ENCODE results near the gene GATAD2A. TPM values are rescaled to one million over a fixed set of nuclear protein-coding genes. Genes with fewer than 3 reads are reported as not detected.

Gene GATAD2A
- total and polyA plus RNA-seq, 9 of the 15 experiments (the other 6 are each of a cell fraction or from before 2014, with no cell fraction given), result 2.4 to 226 (median 44.2) TPM

DNA sequence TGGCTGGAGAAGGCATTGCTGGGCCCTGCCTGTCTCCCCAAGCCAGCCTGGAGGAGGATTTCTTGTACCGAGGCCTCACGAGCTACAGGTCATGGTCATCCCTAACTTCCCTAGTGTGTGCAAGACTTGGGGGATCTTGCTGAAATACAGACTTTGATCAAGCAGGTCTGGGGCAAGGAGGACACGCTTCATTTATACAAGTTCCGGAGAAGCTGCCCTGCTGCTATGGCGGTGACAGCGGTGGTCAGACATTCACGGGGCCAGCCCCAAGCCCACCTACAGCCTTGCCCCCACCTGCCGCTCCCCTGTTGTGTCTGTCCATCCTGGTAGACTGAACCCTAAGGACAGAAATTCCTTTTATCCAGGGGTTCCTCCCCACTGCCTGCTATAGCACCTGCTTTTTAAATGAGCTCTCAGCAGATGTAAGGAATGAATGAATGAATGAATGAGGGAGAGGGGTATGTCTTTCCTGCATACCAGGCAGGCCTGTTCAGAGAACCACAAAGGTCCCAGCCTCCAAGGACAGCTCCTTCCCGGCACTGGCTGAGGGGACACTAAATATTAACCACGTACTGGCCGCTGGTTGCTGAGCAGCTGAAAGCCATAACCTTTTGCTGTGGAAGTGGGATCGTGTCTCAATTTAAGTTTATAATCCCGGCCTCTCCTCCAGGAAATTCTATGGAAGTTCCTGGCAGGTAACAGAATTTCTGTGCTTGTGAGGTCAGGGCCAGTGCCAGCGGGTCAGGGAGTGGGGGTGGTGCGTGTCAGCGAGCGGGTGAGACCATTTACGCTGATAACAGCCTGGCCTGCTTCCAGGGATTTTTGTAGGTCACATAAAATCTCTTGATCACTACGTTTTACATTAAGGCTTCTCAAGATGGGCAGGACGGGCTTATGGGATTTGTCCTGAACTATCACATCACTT lies 82.7 kb downstream of the GATAD2A start (continued):
- TF ChIP-seq, protein P1, sequence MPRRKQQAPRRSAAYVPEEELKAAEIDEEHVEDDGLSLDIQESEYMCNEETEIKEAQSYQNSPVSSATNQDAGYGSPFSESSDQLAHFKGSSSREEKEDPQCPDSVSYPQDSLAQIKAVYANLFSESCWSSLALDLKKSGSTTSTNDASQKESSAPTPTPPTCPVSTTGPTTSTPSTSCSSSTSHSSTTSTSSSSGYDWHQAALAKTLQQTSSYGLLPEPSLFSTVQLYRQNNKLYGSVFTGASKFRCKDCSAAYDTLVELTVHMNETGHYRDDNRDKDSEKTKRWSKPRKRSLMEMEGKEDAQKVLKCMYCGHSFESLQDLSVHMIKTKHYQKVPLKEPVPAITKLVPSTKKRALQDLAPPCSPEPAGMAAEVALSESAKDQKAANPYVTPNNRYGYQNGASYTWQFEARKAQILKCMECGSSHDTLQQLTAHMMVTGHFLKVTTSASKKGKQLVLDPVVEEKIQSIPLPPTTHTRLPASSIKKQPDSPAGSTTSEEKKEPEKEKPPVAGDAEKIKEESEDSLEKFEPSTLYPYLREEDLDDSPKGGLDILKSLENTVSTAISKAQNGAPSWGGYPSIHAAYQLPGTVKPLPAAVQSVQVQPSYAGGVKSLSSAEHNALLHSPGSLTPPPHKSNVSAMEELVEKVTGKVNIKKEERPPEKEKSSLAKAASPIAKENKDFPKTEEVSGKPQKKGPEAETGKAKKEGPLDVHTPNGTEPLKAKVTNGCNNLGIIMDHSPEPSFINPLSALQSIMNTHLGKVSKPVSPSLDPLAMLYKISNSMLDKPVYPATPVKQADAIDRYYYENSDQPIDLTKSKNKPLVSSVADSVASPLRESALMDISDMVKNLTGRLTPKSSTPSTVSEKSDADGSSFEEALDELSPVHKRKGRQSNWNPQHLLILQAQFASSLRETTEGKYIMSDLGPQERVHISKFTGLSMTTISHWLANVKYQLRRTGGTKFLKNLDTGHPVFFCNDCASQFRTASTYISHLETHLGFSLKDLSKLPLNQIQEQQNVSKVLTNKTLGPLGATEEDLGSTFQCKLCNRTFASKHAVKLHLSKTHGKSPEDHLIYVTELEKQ (CRISPR knock-in tag; IDR thresholded peaks at IDR 0.05), result no peak
- TF ChIP-seq POLR2B (IDR thresholded peaks at IDR 0.05; ENCODE audit: low read depth, partially characterized antibody), result no peak
- no peak for TF ChIP-seq ELK3 (CRISPR knock-in tag; IDR thresholded peaks at IDR 0.05)
- TF ChIP-seq ELK1 (CRISPR knock-in tag; IDR thresholded peaks at IDR 0.05), result no peak
- no peak for TF ChIP-seq KLF1 (tag; IDR thresholded peaks at IDR 0.05)
- no peak for TF ChIP-seq KLF6 (CRISPR knock-in tag; IDR thresholded peaks at IDR 0.05; ENCODE audit: borderline replicate concordance)
- no peak for TF ChIP-seq FOSL1 (tag; conservative IDR thresholded peaks at IDR 0.05)
- no peak for TF ChIP-seq NRF1 (conservative IDR thresholded peaks at IDR 0.05 in 1 of 2, IDR thresholded peaks at IDR 0.05 in 1 of 2)
- no peak for TF ChIP-seq GABPB1 (CRISPR knock-in tag; IDR thresholded peaks at IDR 0.05)
- no peak for TF ChIP-seq E2F3 (CRISPR knock-in tag; IDR thresholded peaks at IDR 0.05)
- no peak for TF ChIP-seq ZBTB43 (CRISPR knock-in tag; IDR thresholded peaks at IDR 0.05)
- no peak for TF ChIP-seq C11orf30 (IDR thresholded peaks at IDR 0.05; ENCODE audit: low read depth)
- TF ChIP-seq, protein P2, sequence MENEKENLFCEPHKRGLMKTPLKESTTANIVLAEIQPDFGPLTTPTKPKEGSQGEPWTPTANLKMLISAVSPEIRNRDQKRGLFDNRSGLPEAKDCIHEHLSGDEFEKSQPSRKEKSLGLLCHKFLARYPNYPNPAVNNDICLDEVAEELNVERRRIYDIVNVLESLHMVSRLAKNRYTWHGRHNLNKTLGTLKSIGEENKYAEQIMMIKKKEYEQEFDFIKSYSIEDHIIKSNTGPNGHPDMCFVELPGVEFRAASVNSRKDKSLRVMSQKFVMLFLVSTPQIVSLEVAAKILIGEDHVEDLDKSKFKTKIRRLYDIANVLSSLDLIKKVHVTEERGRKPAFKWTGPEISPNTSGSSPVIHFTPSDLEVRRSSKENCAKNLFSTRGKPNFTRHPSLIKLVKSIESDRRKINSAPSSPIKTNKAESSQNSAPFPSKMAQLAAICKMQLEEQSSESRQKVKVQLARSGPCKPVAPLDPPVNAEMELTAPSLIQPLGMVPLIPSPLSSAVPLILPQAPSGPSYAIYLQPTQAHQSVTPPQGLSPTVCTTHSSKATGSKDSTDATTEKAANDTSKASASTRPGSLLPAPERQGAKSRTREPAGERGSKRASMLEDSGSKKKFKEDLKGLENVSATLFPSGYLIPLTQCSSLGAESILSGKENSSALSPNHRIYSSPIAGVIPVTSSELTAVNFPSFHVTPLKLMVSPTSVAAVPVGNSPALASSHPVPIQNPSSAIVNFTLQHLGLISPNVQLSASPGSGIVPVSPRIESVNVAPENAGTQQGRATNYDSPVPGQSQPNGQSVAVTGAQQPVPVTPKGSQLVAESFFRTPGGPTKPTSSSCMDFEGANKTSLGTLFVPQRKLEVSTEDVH (IDR thresholded peaks at IDR 0.05; ENCODE audit: low read depth, partially characterized antibody), result no peak
